Epithelial cell of proximal tubule (primary cell): ENCODE data around the gene GEMIN7. TPM values are rescaled to one million over a fixed set of nuclear protein-coding genes. Genes with fewer than 3 reads are reported as not detected.
"Not testable (repeated sequence)": the region's sequence is repeated elsewhere in the genome, so short reads cannot be mapped to it uniquely, and the experiment has no call there.

ENCODE experiments used
- DNase-seq: peaks from one replicate; pipeline ENCODE4 v3.0.0-alpha.2; 2011; ENCODE audit warnings: low read depth
- H3K4me3 ChIP-seq: 2 replicates; pipeline ENCODE4 v1.5.1; 2011; ENCODE audit warnings: low read depth, mild to moderate bottlenecking, low read length
- CTCF ChIP-seq: conservative IDR thresholded peaks from 2 replicates; pipeline ENCODE4 v1.5.1; 2012; ENCODE audit warnings: low read depth, mild to moderate bottlenecking, low read length
- total RNA-seq: library from RNA; depleted of rRNA; stranded (reverse); fragments of >200 nt; gene quantifications from 2 replicates; pipeline ENCODE4 v1.2.3, GENCODE V29; 2015

The GEMIN7 gene
- total RNA-seq, 1 donor from 2014 or later: 38.2 TPM

- no peak overlapping the region for H3K4me3 ChIP-seq
- no peak for DNase-seq
- TF ChIP-seq CTCF: no peak
These were observed 25.7 kb downstream of the GEMIN7 start for GRCh38 chr19:45104658-45105349.

GRCh38 chr19:45106363-45106762 lies 27.3 kb downstream of the GEMIN7 start:
- not testable (repeated sequence) for DNase-seq, H3K4me3 ChIP-seq

GRCh38 chr19:45107621-45108150 lies 28.6 kb downstream of the GEMIN7 start:
- no peak for DNase-seq
- TF ChIP-seq CTCF: no peak

GRCh38 chr19:45110851-45111266 lies 31.8 kb downstream of the GEMIN7 start:
- no peak for DNase-seq
- TF ChIP-seq CTCF: no peak
- H3K4me3 ChIP-seq: no peak overlapping the region

More at GRCh38 chr19:45107621-45108150, 28.6 kb downstream of the GEMIN7 start:
- H3K4me3 ChIP-seq: no peak overlapping the region

GRCh38 chr19:45112111-45112827 lies 33.2 kb downstream of the GEMIN7 start:
- TF ChIP-seq CTCF: no peak
- no peak for DNase-seq
- H3K4me3 ChIP-seq: no peak overlapping the region

- no peak overlapping the region for H3K4me3 ChIP-seq
- no peak for TF ChIP-seq CTCF
- no peak for DNase-seq
These were observed 34.6 kb downstream of the GEMIN7 start for GRCh38 chr19:45113628-45114027.

- no peak for DNase-seq
- H3K4me3 ChIP-seq: no peak overlapping the region
- no peak for TF ChIP-seq CTCF
These were observed 35.1 kb downstream of the GEMIN7 start for GRCh38 chr19:45114116-45114515.
